Activated T-cell treated with anti-CD3 and anti-CD28 coated beads, Interleukin-2, amount 50 U/mL, for 24 hours (primary cell): Measurements from ENCODE around the gene MYO3B.
"Not testable (repeated sequence)": the region's sequence is repeated elsewhere in the genome, so short reads cannot be mapped to it uniquely, and the experiment has no call there.

ENCODE experiments used
- DNase-seq: peaks from one replicate; pipeline ENCODE4 v3.0.0-alpha.2; 2020
- H3K27ac Mint-ChIP-seq: 2 replicates; pipeline ENCODE4 v1.8.0; 2020; ENCODE audit warnings: mild to moderate bottlenecking, mixed read lengths
- H3K27me3 Mint-ChIP-seq: 2 replicates; pipeline ENCODE4 v1.8.0; 2020; ENCODE audit warnings: mixed read lengths
- H3K36me3 Mint-ChIP-seq: 2 replicates; pipeline ENCODE4 v1.8.0; 2020; ENCODE audit warnings: low read depth, mixed read lengths
- H3K4me1 Mint-ChIP-seq: 2 replicates; pipeline ENCODE4 v1.8.0; 2020; ENCODE audit warnings: low read depth, mixed read lengths
- H3K4me3 Mint-ChIP-seq: 2 replicates; pipeline ENCODE4 v1.8.0; 2020; ENCODE audit warnings: mild to moderate bottlenecking, moderate library complexity, mixed read lengths
- H3K9me3 Mint-ChIP-seq: 2 replicates; pipeline ENCODE4 v1.8.0; 2020; ENCODE audit warnings: mixed read lengths

Gene MYO3B

DNA sequence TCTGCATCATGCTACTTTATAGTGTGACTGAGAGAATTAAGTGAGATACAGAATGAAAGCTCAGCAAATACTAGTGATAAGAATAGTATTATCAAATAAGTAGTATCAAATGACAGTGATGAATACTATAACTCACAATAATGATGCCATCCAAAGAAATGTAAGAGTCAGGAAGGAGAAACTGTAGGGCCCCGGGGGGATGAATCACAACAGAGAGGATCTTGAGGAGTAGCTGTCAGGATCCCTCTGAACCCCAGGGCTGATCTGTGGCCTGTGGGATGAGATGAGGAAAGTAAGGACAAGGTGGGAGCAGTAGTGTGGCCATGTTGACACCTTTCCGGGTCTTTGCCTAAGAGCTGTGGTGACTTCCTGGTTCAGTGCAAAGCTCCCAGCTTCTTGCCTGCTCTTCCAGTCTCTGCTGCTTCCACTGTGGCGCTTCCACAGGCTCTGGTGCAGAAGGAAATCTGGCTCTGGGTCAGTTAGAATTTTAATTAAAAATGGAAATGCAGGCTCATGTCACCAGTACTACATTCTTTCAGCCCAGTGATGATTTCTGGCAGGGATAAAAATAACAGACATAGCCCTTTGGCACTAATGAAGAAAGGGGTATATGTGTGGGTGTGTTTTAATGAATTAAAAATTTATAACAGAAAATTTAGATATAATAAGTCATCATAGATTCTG, 166.9 kb downstream of the MYO3B start:
- Mint-ChIP-seq H3K9me3 (no peaks in the 10 kb centered on the region), H3K27ac (no peak overlapping the region), H3K36me3 (no peaks in the 10 kb centered on the region), H3K27me3 (peaks cover 3% of the 10 kb centered on the region), H3K4me1 (peaks cover 20% of the 10 kb centered on the region), H3K4me3 (no peak overlapping the region)
- DNase-seq: no peak

DNA sequence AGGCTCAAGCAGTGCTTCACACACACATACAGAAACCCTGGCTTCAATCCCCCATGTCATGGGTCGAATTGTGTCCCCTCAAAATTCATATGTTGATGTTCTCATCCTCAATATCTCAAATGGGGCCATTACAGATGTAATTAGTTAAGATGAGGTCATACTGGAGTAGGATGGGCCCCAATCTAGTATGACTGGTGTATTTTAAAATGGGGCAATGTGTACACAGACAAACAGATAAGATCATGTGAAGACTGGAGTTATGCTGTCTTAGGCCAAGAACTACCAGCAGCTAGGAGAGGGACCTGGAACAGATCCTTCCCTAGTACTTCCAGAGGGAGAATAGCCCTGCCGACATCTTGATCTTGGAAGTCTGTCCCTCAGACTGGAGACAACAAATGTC, 167.7 kb downstream of the MYO3B start:
- Mint-ChIP-seq H3K27ac (no peak overlapping the region), H3K4me1 (peaks cover 13% of the 10 kb centered on the region), H3K36me3 (no peaks in the 10 kb centered on the region), H3K9me3 (no peaks in the 10 kb centered on the region), H3K4me3 (no peak overlapping the region), H3K27me3 (peaks cover 3% of the 10 kb centered on the region)
- DNase-seq: no peak

DNA sequence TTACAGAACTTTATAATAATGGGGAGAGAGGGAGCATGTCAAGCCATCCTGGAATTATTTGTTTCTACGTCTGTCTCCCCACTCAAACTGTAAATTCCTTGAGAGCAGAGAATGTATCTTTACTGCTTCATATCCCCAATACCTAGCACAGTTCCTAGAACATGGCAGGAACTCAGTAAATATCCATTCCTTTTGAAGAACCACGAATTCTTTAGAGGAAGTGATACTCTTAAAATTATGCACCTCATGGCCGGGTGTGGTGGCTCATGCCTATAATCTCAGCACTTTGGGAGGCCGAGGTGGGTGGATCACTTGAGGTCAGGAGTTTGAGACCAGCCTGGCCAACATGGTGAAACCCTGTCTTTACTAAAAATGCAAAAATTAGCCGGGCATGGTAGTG, 171.3 kb downstream of the MYO3B start:
- not testable (repeated sequence) for H3K4me1 Mint-ChIP-seq, H3K27ac Mint-ChIP-seq, H3K4me3 Mint-ChIP-seq, H3K9me3 Mint-ChIP-seq, H3K27me3 Mint-ChIP-seq, DNase-seq, H3K36me3 Mint-ChIP-seq

DNA sequence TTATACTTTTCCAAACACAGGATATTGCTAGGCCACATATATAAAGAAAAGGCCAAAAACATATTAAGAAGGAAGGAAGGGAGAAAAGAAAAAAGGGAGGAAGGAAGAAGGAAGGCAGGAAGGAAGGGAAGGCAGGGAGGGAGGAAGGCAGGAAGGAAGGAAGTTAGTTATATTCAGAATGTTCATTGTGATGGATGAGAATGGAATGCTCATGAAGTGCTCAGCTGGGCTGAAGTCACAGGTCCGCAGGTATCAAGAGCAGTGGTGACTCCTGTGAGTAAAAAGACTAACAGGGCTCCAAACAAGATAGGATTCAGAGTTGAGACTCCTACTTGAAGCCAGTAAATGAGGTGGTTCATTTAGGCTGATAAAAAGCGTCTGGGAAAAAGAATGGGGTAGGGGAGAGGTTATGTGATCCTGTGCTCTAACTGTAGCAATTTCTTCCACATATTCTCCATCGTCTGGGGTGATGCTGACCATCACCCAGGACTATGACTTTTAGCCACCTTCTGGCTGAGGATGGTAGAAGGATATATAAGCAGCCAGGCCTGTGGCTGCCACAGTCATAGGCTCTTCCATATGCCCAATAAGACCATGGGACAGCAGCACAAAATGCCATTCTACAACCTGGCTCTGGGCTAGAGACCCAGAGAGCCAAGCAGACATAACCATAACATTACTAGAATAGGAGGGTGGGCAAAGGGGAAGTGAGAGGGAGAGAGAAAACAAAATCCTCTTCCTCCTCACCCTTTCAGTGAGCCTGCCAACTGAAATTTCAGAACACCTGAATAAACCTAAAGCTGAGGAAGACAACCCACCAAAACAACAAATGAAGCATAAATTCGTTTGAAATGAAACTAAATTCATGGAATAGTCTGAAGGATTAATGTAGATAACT, 173.2 kb downstream of the MYO3B start:
- DNase-seq: no peak
- Mint-ChIP-seq H3K9me3 (no peaks in the 10 kb centered on the region), H3K27ac (no peak overlapping the region), H3K4me3 (no peak overlapping the region), H3K36me3 (no peaks in the 10 kb centered on the region), H3K4me1 (peaks cover 20% of the 10 kb centered on the region), H3K27me3 (peaks cover 3% of the 10 kb centered on the region)

DNA sequence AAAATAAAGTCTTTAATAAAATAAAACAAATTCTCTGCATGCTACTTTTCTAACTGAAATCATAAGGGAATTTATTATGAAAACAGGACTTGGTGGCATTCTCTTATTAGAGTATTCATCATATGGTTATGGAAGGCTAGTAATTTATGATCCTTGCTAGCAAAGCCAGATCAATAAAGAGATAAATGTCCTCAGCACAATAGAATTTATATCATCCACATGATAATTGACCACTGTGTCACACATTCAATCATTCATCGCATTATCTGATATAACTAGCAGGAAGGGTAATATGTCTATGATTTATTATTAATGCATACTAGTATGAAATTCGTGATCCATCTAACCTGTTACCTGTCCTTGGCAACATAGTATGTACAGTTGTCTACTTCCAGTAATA, 175.8 kb downstream of the MYO3B start:
- no peaks in the 10 kb centered on the region for H3K27me3 Mint-ChIP-seq
- peaks cover 20% of the 10 kb centered on the region for H3K4me1 Mint-ChIP-seq
- DNase-seq: no peak
- no peaks in the 10 kb centered on the region for H3K36me3 Mint-ChIP-seq
- no peaks in the 10 kb centered on the region for H3K9me3 Mint-ChIP-seq
- no peak overlapping the region for H3K4me3 Mint-ChIP-seq
- no peak overlapping the region for H3K27ac Mint-ChIP-seq

DNA sequence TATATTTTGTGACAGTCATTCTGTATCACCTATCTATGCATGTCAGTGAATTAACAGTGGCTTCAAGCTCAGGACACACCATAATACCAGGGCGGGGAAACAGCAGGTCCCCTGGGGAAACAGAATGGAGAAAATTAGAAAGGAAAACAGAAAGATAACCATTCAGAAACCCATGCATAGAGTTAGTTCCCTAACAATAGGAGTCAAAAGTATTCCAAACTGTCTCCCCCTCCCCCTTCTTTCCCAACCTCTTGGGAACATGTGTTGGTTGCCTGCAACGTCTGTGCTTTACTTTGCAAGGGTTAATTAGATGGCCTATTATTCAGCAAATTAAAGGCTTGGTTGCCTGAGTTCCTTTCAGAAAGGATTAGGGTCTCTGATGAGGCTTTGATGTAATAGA, 176.4 kb downstream of the MYO3B start:
- H3K9me3 Mint-ChIP-seq: no peaks in the 10 kb centered on the region
- no peak overlapping the region for H3K27ac Mint-ChIP-seq
- H3K4me3 Mint-ChIP-seq: no peak overlapping the region
- no peaks in the 10 kb centered on the region for H3K27me3 Mint-ChIP-seq
- H3K4me1 Mint-ChIP-seq: peaks cover 20% of the 10 kb centered on the region
- no peak for DNase-seq
- H3K36me3 Mint-ChIP-seq: no peaks in the 10 kb centered on the region

DNA sequence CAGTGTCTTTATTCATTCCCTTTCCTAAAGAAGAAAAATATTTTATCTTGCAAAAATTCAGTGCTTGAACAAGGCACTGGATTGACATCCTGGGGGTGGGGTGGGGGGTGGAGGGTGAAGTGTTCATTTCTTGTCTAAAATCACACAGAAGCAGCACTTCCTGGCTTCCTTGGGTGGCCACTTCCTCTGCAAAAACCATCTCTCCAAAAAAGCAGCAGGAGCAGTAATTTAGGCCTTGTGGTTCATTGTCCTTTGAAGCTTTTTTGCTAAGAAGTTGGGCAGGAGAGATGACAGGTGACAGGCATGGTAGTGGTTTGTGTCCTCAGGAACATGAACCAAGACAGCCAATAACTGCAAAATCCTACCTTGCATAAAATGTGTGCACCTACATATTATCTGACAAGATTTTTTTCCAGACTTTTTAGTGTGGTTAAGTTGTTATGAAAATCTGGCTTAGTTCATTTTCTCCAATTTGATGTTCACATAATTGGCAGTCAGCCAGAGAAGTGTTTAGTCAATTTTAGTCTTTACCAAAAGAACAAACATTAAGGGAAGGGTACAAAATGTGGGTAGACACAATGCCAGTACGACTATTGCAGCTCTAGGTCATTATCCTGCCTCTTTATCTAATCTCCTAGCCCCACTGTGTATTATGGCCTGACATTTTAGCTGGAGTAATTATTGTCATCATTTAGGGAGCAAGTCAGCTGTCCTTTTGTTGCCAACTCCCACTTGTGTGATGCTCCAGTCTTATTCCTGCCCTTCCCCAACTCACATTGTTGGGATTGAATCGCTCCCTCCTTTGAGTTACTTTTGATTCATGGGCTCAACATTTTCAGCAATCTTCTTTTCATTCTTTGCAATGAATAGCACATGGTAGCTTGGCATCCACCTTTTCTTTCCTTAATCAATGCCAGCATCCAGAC, 177.2 kb downstream of the MYO3B start:
- no peak overlapping the region for H3K27ac Mint-ChIP-seq
- no peak for DNase-seq
- peaks cover 3% of the 10 kb centered on the region for H3K27me3 Mint-ChIP-seq
- H3K4me1 Mint-ChIP-seq: peaks cover 20% of the 10 kb centered on the region
- H3K36me3 Mint-ChIP-seq: no peaks in the 10 kb centered on the region
- H3K9me3 Mint-ChIP-seq: no peaks in the 10 kb centered on the region
- H3K4me3 Mint-ChIP-seq: no peak overlapping the region

DNA sequence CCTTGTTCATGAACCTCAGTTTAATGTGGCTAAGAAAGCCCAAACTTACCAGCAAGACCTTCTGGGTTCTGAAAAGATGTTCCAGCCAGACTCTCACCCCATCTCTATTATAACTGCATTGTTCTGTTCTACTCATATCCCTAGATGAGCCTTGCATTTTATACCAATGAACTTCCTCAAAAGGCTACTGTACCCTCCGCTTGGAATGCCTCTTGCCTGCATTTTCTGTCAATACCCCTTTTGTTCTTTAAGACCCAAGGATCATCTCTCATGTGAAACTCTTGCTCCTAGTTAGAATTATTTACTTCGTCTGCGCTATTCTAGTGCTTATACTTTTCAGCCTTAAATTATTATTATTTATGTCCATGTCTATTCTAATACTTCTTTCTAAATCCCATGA, 181.5 kb downstream of the MYO3B start:
- H3K36me3 Mint-ChIP-seq: no peaks in the 10 kb centered on the region
- peaks cover 21% of the 10 kb centered on the region for H3K27me3 Mint-ChIP-seq
- H3K4me1 Mint-ChIP-seq: peaks cover 43% of the 10 kb centered on the region
- no peaks in the 10 kb centered on the region for H3K9me3 Mint-ChIP-seq
- H3K27ac Mint-ChIP-seq: no peak overlapping the region
- no peak overlapping the region for H3K4me3 Mint-ChIP-seq
- DNase-seq: no peak

DNA sequence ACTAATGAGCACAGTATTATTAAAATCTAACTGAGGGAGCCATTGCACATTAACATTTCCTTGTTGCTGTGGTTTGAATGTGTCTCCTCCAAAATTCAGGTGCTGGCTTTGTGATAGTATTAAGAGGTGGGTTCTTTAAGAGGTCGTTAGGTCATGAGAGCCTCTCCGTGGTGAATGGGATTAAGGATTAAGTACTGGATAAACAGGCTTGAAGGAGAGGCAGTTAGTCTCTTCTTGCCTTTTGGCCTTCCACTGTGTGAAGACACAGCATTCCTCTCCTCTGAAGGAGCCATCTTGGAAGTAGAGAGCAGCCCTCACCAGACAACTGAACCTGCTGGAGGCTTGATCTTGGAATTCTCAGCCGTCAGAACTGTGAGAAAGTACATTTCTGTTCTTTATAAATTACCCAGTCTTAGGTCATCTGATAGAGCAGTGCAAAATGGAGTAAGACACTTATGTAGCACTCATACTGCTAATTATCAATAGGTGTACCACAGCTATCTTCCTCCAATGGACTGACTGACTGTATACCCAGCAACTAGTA, 182.7 kb downstream of the MYO3B start:
- no peak overlapping the region for H3K27ac Mint-ChIP-seq
- H3K27me3 Mint-ChIP-seq: peaks cover 30% of the 10 kb centered on the region

DNA sequence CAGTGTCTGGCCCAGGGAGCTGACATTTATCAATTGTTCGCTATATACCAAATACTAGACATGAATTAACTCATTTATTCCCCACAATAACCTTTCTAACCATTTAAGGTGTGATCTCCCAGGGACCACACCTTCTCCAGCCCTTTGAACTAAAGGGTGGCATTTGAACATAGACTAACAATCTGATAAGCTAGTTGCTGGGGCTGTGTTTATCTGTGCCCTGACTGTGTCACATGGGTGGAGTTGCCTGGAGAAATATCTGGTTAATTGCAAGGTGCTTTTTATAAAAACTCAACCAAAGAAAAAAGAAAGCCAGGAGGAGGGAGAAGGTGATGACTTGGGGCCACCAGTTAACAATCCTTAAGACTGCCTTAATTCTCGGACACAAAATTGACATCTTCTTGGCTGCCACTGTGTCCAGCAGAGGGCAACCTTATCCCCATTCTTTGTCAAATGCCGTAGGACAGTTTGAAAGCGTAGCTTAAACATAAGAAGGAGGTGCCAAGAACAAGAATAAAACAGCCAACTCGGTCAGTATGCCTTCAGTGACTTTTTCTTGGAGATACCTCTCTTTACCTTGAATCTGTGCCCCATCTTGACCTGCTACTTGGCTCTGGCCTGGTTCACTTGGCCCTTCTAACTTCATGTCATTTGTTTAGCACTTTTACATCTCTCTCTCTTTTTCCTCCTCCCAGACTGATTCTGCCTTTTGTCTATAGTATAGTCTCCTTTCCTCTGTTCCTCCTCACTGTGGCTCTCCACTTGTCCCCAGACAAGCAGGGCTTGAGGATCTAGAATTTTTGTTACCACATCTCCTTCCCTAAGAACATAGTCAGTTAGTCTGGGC, 183.4 kb downstream of the MYO3B start:
- peak overlapping the region; percentile 47 for H3K4me3 Mint-ChIP-seq
- peaks cover 35% of the 10 kb centered on the region for H3K27me3 Mint-ChIP-seq
- no peaks in the 10 kb centered on the region for H3K9me3 Mint-ChIP-seq
- H3K36me3 Mint-ChIP-seq: no peaks in the 10 kb centered on the region
- H3K4me1 Mint-ChIP-seq: peaks cover 36% of the 10 kb centered on the region
- H3K27ac Mint-ChIP-seq: peak overlapping the region; percentile 95
- DNase-seq: peak; percentile 49

More for the DNA sequence above, 182.7 kb downstream of the MYO3B start:
- no peak for DNase-seq
- Mint-ChIP-seq H3K4me1 (peaks cover 37% of the 10 kb centered on the region), H3K4me3 (no peak overlapping the region), H3K9me3 (no peaks in the 10 kb centered on the region), H3K36me3 (no peaks in the 10 kb centered on the region)

DNA sequence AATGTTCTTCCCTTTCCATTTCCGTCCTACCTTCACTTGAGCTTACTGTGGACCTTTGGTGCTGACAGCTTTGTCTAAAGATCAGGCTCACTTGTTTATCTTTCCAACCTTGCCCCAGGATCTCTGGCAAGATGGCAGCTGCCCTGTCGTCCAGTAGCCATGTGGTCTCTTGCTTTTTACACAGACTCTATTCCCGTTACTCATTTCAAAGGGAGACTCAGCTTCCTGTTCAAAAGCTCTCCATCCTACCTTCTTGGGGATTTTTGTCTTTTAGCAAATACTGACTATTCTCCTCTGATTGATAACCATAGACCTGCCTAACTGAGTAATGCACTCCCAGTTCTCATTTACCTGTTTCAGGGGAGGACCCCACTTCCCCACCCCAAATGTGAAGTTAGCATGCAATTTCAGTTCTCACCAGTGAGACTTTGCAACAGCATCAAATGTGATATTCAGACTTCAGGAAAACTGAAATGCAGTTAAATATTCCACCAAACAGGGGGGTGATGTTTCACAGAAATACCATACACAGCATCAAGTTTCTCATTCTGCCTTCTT, 184.4 kb downstream of the MYO3B start:
- peaks cover 42% of the 10 kb centered on the region for H3K4me1 Mint-ChIP-seq
- H3K27ac Mint-ChIP-seq: peak overlapping the region; percentile 95
- no peak for DNase-seq
- H3K9me3 Mint-ChIP-seq: no peaks in the 10 kb centered on the region
- H3K4me3 Mint-ChIP-seq: peak overlapping the region; percentile 16
- H3K36me3 Mint-ChIP-seq: no peaks in the 10 kb centered on the region
- H3K27me3 Mint-ChIP-seq: peaks cover 46% of the 10 kb centered on the region

DNA sequence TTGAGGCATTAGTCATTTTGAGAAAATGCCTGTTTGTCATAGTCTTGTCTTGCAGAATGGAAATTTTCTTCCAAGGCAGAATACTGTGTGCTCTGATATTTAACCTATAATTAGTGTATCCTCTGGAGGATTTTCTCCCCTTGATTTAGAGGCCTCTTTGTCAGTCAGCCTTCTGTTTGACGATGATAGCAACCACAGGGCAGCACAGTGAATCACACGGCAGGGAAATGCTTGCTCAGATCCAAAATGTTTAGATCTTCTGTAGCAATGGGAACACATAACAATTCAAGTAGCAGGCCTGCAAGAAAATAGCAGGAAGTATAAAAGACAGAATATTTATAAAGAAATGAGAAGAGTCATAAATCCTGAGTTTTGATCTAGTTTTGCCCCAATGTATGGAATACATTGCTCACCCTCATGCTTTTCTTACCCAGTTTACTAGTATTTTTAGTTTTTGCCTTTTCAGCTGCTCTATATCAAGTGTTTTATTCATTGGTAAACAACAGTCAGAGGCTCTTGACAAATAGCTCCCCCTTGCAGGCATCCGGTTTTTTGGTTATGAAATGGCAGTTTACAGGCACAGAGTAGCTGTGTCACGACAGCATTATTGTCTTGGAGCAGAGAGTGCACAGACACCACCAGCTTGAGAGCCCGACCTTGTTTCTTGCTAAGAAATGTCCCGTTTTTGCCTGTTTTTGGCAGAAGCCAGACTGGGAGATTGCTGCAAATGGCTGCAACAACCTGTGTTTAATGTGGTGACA, 185.1 kb downstream of the MYO3B start:
- Mint-ChIP-seq H3K27ac (peak overlapping the region; percentile 95), H3K4me1 (peaks cover 49% of the 10 kb centered on the region), H3K4me3 (peak overlapping the region; percentile 30), H3K9me3 (no peaks in the 10 kb centered on the region), H3K36me3 (no peaks in the 10 kb centered on the region), H3K27me3 (peaks cover 47% of the 10 kb centered on the region)
- no peak for DNase-seq

DNA sequence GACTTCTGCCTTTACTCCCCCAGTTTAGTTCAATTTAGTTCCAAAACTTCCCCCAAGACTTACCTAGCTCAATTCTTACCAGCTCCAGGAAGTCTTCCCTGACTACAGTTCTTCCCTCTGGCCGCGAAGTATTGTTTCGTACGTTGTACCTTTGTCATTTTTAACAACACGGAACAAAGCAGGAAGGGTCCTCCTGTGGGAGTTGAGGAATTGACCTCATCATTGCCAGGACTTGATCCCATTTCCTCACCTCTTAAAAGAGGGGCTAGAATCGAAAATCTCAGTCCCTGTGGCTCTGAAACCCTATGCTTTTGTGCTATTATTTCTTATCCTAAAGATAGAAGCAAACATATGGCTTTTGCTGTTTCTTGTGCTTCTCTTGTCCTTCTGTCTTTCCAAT, 187.1 kb downstream of the MYO3B start:
- no peak for DNase-seq
- peaks cover 56% of the 10 kb centered on the region for H3K27me3 Mint-ChIP-seq
- H3K9me3 Mint-ChIP-seq: no peaks in the 10 kb centered on the region
- H3K36me3 Mint-ChIP-seq: no peaks in the 10 kb centered on the region
- peaks cover 63% of the 10 kb centered on the region for H3K4me1 Mint-ChIP-seq
- H3K27ac Mint-ChIP-seq: no peak overlapping the region
- no peak overlapping the region for H3K4me3 Mint-ChIP-seq
